ENCODE measurements around the gene CD22. TPM values are rescaled to one million over a fixed set of nuclear protein-coding genes. Genes with fewer than 3 reads are reported as not detected.

Gene CD22
- total and polyA plus RNA-seq, 2 donors (not counting 3 experiments of a cell fraction or from before 2014, with no cell fraction given) = not detected

DNA sequence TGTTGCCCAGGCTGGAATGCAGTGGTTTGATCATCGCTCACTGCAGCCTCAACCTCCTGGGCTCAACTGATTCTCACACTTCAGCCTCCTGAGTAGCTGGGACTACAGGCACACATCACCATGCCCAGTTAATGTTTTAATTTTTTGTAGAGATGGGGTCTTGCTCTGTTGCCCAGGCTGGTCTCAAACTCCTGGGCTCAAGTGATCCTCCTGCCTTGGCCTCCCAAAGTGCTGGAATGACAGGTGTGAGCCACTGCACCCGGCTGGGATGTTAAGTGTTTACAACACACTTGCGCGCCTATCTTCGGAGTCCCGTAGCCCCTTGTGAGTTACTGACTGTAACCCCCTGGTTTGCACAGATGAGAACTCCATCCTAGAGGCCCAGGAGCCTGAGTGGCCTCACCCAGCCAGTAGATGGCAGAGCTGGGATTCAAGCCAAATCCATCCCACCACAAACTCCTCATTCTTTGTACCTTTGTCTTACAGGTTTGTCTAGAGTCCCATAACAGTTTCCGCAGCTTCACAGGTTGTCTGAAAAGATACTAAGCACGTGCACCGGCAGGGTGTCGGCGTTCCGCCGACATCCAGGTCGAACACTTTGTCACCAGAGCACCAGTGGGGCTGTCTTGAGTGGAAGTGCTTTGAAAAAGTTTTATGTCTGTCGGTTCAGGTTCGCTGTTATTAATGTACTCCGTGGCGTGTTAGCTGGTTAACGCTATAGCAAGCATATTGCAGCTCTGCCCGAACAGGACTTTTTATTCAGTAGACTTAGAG is 22.3 kb upstream of the CD22 start:
- H3K27me3 ChIP-seq (ENCODE audit: control insufficient read depth in 2 of 2, insufficient read depth in 2 of 2, low read length in 2 of 2) = no peaks in the 10 kb centered on the region
- no peaks in the 10 kb centered on the region for H3K79me2 ChIP-seq (ENCODE audit: control insufficient read depth, insufficient read depth, low read length)
- H3K9ac ChIP-seq (replicated peaks; ENCODE audit: extremely low read depth, insufficient read depth, low read length) = no peak overlapping the region
- no peaks in the 10 kb centered on the region for H3K9me3 ChIP-seq (replicated peaks; ENCODE audit: control insufficient read depth, insufficient read depth, low read length)
- DNase-seq (ENCODE audit: low read depth, low spot score) = no peak
- TF ChIP-seq POLR2AphosphoS5 (IDR thresholded peaks at IDR 0.05; ENCODE audit: insufficient read depth, low read depth, low read length) (no peak), MYC (IDR thresholded peaks at IDR 0.05; ENCODE audit: low read depth, low read length) (no peak), GATA2 (IDR thresholded peaks at IDR 0.05; ENCODE audit: insufficient read depth, insufficient read length, low read depth, low read length) (no peak)
- TF ChIP-seq, protein P1, sequence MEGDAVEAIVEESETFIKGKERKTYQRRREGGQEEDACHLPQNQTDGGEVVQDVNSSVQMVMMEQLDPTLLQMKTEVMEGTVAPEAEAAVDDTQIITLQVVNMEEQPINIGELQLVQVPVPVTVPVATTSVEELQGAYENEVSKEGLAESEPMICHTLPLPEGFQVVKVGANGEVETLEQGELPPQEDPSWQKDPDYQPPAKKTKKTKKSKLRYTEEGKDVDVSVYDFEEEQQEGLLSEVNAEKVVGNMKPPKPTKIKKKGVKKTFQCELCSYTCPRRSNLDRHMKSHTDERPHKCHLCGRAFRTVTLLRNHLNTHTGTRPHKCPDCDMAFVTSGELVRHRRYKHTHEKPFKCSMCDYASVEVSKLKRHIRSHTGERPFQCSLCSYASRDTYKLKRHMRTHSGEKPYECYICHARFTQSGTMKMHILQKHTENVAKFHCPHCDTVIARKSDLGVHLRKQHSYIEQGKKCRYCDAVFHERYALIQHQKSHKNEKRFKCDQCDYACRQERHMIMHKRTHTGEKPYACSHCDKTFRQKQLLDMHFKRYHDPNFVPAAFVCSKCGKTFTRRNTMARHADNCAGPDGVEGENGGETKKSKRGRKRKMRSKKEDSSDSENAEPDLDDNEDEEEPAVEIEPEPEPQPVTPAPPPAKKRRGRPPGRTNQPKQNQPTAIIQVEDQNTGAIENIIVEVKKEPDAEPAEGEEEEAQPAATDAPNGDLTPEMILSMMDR (IDR thresholded peaks at IDR 0.05; ENCODE audit: extremely low read depth in 1 of 2, insufficient read depth in 1 of 2, low read depth in 1 of 2, low read length in 2 of 2) = peak in 1 of 2 donors; percentile 35
- FAIRE-seq = no peak
- H3K4me1 ChIP-seq (ENCODE audit: control insufficient read depth, extremely low read depth, insufficient read depth, low read length) = no peaks in the 10 kb centered on the region
- ChIA-PET POLR2A (no interaction called here), CTCF (no interaction called here)
- H3K4me2 ChIP-seq (ENCODE audit: insufficient read depth, low read length) = no peak overlapping the region
- intact Hi-C loops (cut with micrococcal nuclease) (no loop called here), dilution Hi-C loops (cut with MboI; ENCODE audit: extremely low pct_ligation_motif_present, low sequenced_read_pairs) (no loop called here)
- no peak overlapping the region for H3K27ac ChIP-seq (ENCODE audit: insufficient read depth, low read depth, low read length)
- H3K36me3 ChIP-seq (ENCODE audit: control insufficient read depth in 2 of 2, extremely low read depth in 1 of 2, insufficient read depth in 2 of 2, low read length in 2 of 2) = no peaks in the 10 kb centered on the region
- no peak overlapping the region for H2AFZ ChIP-seq (ENCODE audit: low read depth, low read length)
- H4K20me1 ChIP-seq (replicated peaks; ENCODE audit: control insufficient read depth, extremely low read depth, insufficient read depth, low read length) = no peaks in the 10 kb centered on the region
- no TSS peak for BruUV-seq (replicated peaks)
- H3K9me1 ChIP-seq (replicated peaks; ENCODE audit: control insufficient read depth, extremely low read depth, insufficient read depth, low read length) = no peaks in the 10 kb centered on the region
- no peak overlapping the region for H3K4me3 ChIP-seq (replicated peaks in 1 of 3; ENCODE audit: insufficient read depth in 1 of 3, low read depth in 1 of 3, low read length in 3 of 3)

DNA sequence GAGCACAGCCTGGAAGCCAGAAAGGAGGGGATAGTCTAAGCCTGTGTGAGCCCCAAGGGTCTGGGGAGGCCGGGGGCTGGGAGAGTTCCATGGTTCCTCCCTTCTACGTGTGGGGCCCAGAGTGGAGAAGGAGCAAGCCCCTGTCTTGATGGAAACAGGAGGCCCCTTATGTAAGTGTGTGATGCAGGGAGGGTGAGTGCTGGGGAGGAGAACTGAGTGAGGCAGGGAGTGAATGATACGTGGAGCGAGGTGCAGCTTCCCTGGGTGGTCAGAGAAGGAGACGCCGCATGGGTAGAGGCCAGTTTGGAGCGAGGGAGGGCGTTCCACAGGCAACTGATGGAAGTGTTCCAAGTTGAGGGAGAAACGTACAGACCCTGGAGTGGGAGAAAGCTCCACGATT is 21.1 kb upstream of the CD22 start:
- H3K4me3 ChIP-seq (replicated peaks in 1 of 3; ENCODE audit: insufficient read depth in 1 of 3, low read depth in 1 of 3, low read length in 3 of 3) = no peak overlapping the region
- no peaks in the 10 kb centered on the region for H4K20me1 ChIP-seq (replicated peaks; ENCODE audit: control insufficient read depth, extremely low read depth, insufficient read depth, low read length)
- no peak overlapping the region for H3K9ac ChIP-seq (replicated peaks; ENCODE audit: extremely low read depth, insufficient read depth, low read length)
- intact Hi-C loops (cut with micrococcal nuclease) (no loop called here), dilution Hi-C loops (cut with MboI; ENCODE audit: extremely low pct_ligation_motif_present, low sequenced_read_pairs) (no loop called here)
- BruUV-seq (replicated peaks) = no TSS peak
- H2AFZ ChIP-seq (ENCODE audit: low read depth, low read length) = no peak overlapping the region
- no peaks in the 10 kb centered on the region for H3K9me1 ChIP-seq (replicated peaks; ENCODE audit: control insufficient read depth, extremely low read depth, insufficient read depth, low read length)
- FAIRE-seq = no peak
- H3K4me1 ChIP-seq (ENCODE audit: control insufficient read depth, extremely low read depth, insufficient read depth, low read length) = no peaks in the 10 kb centered on the region
- no peak for DNase-seq (ENCODE audit: low read depth, low spot score)
- H3K9me3 ChIP-seq (replicated peaks; ENCODE audit: control insufficient read depth, insufficient read depth, low read length) = no peaks in the 10 kb centered on the region
- no peaks in the 10 kb centered on the region for H3K27me3 ChIP-seq (ENCODE audit: control insufficient read depth in 2 of 2, insufficient read depth in 2 of 2, low read length in 2 of 2)
- H3K79me2 ChIP-seq (ENCODE audit: control insufficient read depth, insufficient read depth, low read length) = no peaks in the 10 kb centered on the region
- no peak overlapping the region for H3K27ac ChIP-seq (ENCODE audit: insufficient read depth, low read depth, low read length)
- TF ChIP-seq JUN (IDR thresholded peaks at IDR 0.05; ENCODE audit: borderline replicate concordance, insufficient read depth, insufficient read length, low read depth) (no peak), MYC (IDR thresholded peaks at IDR 0.05; ENCODE audit: low read depth, low read length) (no peak), POLR2AphosphoS5 (IDR thresholded peaks at IDR 0.05; ENCODE audit: insufficient read depth, low read depth, low read length) (no peak), GATA2 (IDR thresholded peaks at IDR 0.05; ENCODE audit: insufficient read depth, insufficient read length, low read depth, low read length) (no peak), FOS (IDR thresholded peaks at IDR 0.05; ENCODE audit: borderline replicate concordance, insufficient read depth, low read length) (no peak), POLR2A (IDR thresholded peaks at IDR 0.05; ENCODE audit: low read depth, low read length) (no peak)
- TF ChIP-seq, protein P2, sequence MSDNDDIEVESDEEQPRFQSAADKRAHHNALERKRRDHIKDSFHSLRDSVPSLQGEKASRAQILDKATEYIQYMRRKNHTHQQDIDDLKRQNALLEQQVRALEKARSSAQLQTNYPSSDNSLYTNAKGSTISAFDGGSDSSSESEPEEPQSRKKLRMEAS (IDR thresholded peaks at IDR 0.05; ENCODE audit: insufficient read depth, insufficient read length) = no peak
- TF ChIP-seq, protein P1 (IDR thresholded peaks at IDR 0.05; ENCODE audit: extremely low read depth in 1 of 2, insufficient read depth in 1 of 2, low read depth in 1 of 2, low read length in 2 of 2) = no peak
- ChIA-PET POLR2A (no interaction called here), CTCF (interaction anchor here (0.6 kb wide), 1 partner anchor 33 kb away, joined by 3 read pairs; no protein-coding TSS in a partner anchor)
- no peak overlapping the region for H3K4me2 ChIP-seq (ENCODE audit: insufficient read depth, low read length)
- no peaks in the 10 kb centered on the region for H3K36me3 ChIP-seq (ENCODE audit: control insufficient read depth in 2 of 2, extremely low read depth in 1 of 2, insufficient read depth in 2 of 2, low read length in 2 of 2)
